GM18517 (cell line): ENCODE measurements around the gene KCNIP1.
"Not testable (repeated sequence)": the region's sequence is repeated elsewhere in the genome, so short reads cannot be mapped to it uniquely, and the experiment has no call there.

ENCODE experiments used
- ATAC-seq: cut with Tn5 transposase; IDR thresholded peaks from one replicate; pipeline ENCODE4 v1.9.1; 2021; ENCODE audit warnings: mild to moderate bottlenecking, moderate library complexity; ENCODE audit not compliant: unreplicated experiment

The KCNIP1 gene

GRCh38 chr5:170765868-170766267 is 262.0 kb downstream of the KCNIP1 start:
- not testable (repeated sequence) for ATAC-seq

GRCh38 chr5:170769246-170769645 is 265.4 kb downstream of the KCNIP1 start:
- ATAC-seq = no peak

- ATAC-seq = no peak
Observed at GRCh38 chr5:170769898-170770416, 266.1 kb downstream of the KCNIP1 start.

GRCh38 chr5:170771496-170771895 is 267.7 kb downstream of the KCNIP1 start:
- ATAC-seq = no peak

GRCh38 chr5:170773024-170773985 is 269.5 kb downstream of the KCNIP1 start:
- no peak for ATAC-seq

GRCh38 chr5:170774831-170775230 is 271.0 kb downstream of the KCNIP1 start:
- no peak for ATAC-seq

- no peak for ATAC-seq
Observed at GRCh38 chr5:170781946-170782345, 278.1 kb downstream of the KCNIP1 start.

GRCh38 chr5:170782438-170782837 is 278.6 kb downstream of the KCNIP1 start:
- no peak for ATAC-seq

- ATAC-seq = no peak
Observed at GRCh38 chr5:170783498-170784247, 279.9 kb downstream of the KCNIP1 start, which contains the start of gene GABRP. GABRP (plus strand) TSS chr5:170783725; CDS start chr5:170788616, 4,891 bp downstream.

GRCh38 chr5:170785416-170785815 is 281.6 kb downstream of the KCNIP1 start:
- no peak for ATAC-seq
